GM21447 (cell line): ENCODE results near the gene LINGO1.

Experiments
- ATAC-seq: cut with Tn5 transposase; IDR thresholded peaks from one replicate; pipeline ENCODE4 v1.9.1; 2021; ENCODE audit not compliant: unreplicated experiment

The LINGO1 gene

GRCh38 chr15:77633134-77633912, 611 bp upstream of the LINGO1 start:
- peak; percentile 69 for ATAC-seq

GRCh38 chr15:77631745-77632533, 773 bp downstream of the LINGO1 start:
- ATAC-seq, result no peak

GRCh38 chr15:77630956-77631744, 1.6 kb downstream of the LINGO1 start:
- ATAC-seq, result no peak

GRCh38 chr15:77630056-77630455, 2.7 kb downstream of the LINGO1 start:
- ATAC-seq, result no peak

- ATAC-seq, result no peak
Observed at GRCh38 chr15:77629070-77630030, 3.4 kb downstream of the LINGO1 start.

- no peak for ATAC-seq
Observed at GRCh38 chr15:77628010-77628409, 4.7 kb downstream of the LINGO1 start.

- ATAC-seq, result no peak
Observed at GRCh38 chr15:77627581-77627980, 5.1 kb downstream of the LINGO1 start.

GRCh38 chr15:77627067-77627466, 5.6 kb downstream of the LINGO1 start:
- ATAC-seq, result no peak

- no peak for ATAC-seq
Observed at GRCh38 chr15:77626002-77626401, 6.7 kb downstream of the LINGO1 start.

GRCh38 chr15:77625376-77625775, 7.3 kb downstream of the LINGO1 start:
- no peak for ATAC-seq

GRCh38 chr15:77624868-77625267, 7.8 kb downstream of the LINGO1 start:
- ATAC-seq, result no peak

GRCh38 chr15:77623755-77624524, 8.8 kb downstream of the LINGO1 start:
- ATAC-seq, result no peak

- ATAC-seq, result no peak
Observed at GRCh38 chr15:77622934-77623754, 9.6 kb downstream of the LINGO1 start.

GRCh38 chr15:77622209-77622933, 10.3 kb downstream of the LINGO1 start:
- ATAC-seq, result no peak

GRCh38 chr15:77621847-77622208, 10.9 kb downstream of the LINGO1 start:
- no peak for ATAC-seq

GRCh38 chr15:77620960-77621647, 11.6 kb downstream of the LINGO1 start:
- ATAC-seq, result no peak

GRCh38 chr15:77620297-77620696, 12.4 kb downstream of the LINGO1 start:
- ATAC-seq, result no peak

- no peak for ATAC-seq
Observed at GRCh38 chr15:77619883-77620282, 12.8 kb downstream of the LINGO1 start.
